Measurements from ENCODE around the gene ASPSCR1.
A peak's percentile ranks its signal among the peaks of the same experiment; 100 is the strongest.

- no peak for TF ChIP-seq CTCF (conservative IDR thresholded peaks at IDR 0.05)
- peak; percentile 97 for TF ChIP-seq ZFX (IDR thresholded peaks at IDR 0.05)
Observed at GRCh38 chr17:82065638-82066303, 88.3 kb downstream of the ASPSCR1 start, which contains the start of gene DUS1L.

Measured in C4-2B (cell line).